Stimulated activated CD8-positive, alpha-beta memory T cell treated with anti-CD3 and anti-CD28 coated beads, Interleukin-2, amount 100 ng/mL, for 1 hour (primary cell): ENCODE results near the gene SUPT3H.
A peak's percentile ranks its signal among the peaks of the same experiment; 100 is the strongest.

ENCODE experiments used
- DNase-seq, 2 donors: peaks; one replicate each; pipeline ENCODE4 v3.0.0-alpha.2; 2020; ENCODE audit warnings: low read depth in 2 of 2

Gene SUPT3H

GRCh38 chr6:45377554-45378333 is at the start of gene SUPT3H:
SUPT3H (minus strand) TSS chr6:45377934.
- DNase-seq = peak; percentile 81 to 89

GRCh38 chr6:45426251-45426650 is 48.5 kb upstream of the SUPT3H start:
- DNase-seq = no peak

DNA sequence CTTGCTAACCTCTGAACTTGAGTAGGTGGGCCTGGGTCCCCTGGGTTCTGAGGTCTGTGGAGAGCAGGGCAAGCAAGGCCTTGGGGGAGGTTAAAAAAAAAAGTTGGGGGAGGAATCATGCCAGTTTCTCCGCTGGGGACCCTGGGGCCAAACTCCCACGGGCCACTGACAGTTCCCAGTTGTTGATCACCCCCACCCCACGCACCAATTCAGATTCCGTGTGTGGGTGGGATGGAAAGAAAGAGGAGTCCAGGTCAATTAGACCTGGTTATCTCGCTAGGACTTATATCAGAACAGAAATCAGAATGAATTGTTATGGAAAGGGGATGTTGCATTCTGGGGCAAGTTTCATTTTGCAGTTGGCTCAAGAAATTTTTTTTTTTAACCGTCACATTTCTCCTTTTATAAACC is 46.7 kb upstream of the SUPT3H start:
- no peak for DNase-seq

- DNase-seq = no peak
Observed at GRCh38 chr6:45423824-45424450, 46.2 kb upstream of the SUPT3H start.

GRCh38 chr6:45423111-45423823 is 45.5 kb upstream of the SUPT3H start:
- no peak for DNase-seq

DNA sequence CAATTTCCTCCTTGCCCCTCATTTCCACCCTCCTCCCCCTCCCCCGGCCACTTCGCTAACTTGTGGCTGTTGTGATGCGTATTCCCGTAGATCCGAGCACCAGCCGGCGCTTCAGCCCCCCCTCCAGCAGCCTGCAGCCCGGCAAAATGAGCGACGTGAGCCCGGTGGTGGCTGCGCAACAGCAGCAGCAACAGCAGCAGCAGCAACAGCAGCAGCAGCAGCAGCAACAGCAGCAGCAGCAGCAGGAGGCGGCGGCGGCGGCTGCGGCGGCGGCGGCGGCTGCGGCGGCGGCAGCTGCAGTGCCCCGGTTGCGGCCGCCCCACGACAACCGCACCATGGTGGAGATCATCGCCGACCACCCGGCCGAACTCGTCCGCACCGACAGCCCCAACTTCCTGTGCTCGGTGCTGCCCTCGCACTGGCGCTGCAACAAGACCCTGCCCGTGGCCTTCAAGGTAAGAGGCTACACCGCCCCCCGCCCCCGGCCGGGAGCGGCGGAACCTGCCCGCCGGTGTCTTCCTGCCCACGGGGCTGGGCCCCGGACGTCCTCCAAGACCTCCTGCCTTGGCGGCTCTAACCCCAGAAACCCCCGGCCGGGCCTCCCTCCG is 44.9 kb upstream of the SUPT3H start:
- peak in 1 of 2 donors; percentile 45 for DNase-seq

DNA sequence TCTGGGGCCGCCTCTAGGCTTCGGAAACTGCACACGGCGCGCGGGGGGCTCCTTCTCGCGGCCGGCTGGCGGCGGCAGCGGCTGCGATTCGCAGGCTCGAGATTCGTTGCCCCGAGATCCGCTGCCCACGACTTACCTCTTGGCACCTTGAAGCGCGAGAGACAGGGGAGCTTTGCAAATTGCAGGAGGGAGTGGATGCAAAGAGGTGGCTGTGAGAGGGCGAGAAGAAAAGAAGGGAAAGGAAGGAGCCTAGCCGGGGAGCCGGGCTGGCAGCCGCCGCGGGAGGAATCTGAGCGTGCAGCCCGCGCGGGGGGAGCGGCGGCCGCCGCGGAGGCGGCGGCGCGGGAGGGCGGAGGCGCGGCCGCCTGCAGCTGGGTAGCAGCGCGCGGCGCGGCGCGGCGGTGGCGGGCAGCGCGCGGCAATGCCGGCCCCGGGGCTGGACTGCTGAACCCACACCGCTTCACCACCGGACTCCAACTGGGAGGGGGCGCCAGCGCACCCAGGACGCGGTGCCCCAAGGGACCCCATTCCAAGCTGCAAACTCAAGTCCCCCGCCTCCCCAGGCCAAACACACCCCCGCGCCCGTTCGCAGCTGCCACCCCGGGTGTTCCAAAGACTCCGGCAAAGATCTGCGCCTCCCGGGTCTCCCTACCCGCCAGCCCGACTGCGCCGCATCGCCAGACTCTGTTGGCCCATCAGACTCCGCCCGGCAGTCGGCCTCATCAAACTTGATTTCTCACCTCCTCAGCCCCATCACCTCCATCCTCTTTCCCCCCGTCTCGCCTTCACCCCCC is 44.2 kb upstream of the SUPT3H start:
- no peak for DNase-seq

DNA sequence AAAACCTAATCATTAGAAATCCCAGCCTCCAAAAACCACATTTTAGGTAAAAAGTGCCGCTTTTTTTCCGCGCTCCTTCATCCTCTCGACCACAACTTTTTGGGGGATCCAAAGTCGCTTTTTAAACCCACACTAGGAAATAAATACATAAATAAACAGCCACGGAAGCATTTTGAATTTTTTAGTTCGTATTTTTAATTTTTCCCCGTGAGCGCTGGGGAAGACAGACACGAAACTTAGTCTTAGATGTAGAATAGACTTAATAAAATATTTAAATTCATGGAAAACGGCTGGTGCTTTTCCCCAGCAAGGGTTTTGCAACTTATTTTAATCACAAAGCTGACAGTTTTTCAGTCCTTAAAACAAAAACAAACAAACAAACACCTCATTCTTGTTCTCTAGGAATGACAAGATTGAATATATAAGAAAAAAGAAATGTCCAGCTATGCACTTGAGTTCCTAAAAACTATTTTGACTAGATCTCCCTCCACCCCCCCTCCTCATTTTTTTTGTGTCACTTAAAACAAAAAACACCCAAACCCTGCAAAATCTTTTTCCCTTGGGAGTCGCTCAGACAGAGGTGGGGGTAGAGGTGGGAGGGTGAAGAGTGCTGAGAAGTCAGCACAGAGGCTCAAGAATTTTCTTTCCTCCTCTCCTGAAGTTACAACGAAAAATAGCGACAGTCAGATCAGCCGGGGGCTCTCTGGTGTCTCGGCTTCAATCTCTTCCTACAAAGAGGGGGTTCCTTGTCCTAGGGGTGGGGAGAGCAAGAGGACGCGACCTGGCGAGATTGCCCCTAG is 43.4 kb upstream of the SUPT3H start:
- DNase-seq = no peak

- peak in 1 of 2 donors; percentile 34 for DNase-seq
Observed at GRCh38 chr6:45420083-45420908, 42.6 kb upstream of the SUPT3H start.

DNA sequence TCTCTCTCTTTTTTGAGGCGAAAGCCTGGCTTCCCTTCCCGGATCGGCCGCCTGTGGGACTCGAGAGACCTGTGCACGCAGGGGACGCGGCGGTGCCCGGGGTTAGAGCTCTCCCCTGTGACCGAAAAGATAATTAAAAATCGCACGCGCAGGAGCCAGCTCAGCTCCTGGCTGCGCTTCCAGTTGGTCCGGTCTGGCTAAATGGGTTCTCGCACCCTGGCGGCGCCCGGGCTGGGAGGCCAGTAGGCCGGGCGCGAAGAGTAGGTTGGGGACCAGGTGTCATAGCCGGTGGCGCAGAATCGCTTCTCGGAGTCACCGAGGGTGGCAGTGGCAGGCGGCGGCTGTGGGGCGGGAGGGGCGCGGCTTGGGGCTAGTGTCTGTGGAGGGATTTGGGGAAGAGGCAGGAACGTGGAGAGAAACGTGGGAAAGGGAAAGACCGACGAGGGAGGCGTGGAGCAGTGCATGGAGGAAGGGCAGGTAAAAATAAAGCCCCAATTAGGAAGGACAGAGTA is 41.9 kb upstream of the SUPT3H start:
- DNase-seq = peak in 1 of 2 donors; percentile 39

DNA sequence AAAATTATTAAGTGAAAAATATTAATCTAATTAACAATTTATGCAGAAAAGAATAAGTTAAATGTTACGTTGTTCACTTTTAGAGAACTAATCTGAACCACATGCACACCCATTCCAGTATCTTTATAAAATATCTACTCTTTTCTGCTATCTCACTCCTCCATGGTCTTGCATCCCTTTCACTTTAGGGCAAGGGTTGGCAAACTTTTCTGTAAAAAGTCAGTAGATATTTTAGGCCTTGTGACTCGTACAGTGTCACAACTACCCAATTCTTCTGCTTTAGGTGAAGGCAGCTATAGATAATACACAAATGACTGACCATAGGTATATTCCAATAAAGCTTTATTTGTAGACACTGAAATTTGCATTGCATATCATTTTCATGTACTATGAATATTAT is 39.7 kb upstream of the SUPT3H start:
- DNase-seq = no peak

- DNase-seq = no peak
Observed at GRCh38 chr6:45416700-45417099, 39.0 kb upstream of the SUPT3H start.

DNA sequence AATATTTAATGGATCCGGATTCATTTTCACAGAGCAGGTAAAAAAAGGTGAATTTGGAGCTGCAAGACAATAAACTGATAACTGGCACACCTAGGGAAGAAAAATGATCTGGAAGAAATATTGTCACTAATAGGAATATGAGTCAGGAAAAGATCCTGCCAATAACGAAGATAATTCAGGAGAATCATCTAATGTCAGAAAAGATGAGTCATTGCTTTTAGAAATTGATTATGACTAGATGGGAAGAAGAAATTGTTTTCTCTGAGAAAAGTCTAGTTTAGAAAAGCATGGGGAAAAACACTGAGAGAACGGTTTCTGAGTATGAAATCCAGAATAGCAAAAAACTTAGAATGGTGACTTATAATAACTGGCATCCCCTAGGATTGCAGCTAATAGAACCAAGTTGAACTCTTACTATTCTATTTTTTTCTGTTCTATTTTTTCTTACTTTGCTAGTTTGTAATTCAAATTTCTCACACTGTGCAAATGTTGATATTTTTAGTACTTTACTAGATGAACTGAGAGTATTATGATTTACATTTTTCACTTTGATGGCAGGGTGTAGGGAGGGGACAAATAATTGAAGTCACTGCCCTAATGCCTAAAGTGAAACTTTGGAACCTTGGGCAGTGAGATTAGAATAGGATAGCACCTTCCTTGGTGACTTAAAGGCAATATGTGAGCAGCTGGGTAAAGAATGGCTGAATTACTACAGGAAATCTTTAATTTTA is 38.2 kb upstream of the SUPT3H start:
- DNase-seq = no peak

- no peak for DNase-seq
Observed at GRCh38 chr6:45415315-45415714, 37.6 kb upstream of the SUPT3H start.

DNA sequence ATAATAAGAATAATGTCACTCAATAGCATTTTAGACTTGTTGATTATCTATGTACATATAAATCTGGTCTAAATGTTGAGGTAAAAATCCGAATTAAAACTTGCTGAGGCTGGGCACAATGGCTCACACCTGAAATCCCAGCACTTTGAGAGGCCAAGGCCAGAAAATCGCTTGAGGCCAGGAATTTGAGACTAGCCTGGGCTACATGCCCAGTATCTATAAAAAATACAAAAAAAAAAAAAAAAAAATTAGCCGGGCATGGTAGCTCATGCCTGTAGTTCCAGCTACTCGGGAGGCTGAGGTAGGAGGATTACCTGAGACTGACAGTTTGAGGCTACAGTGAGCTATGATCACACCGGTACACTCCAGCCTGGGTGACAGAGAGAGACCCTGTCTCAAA is 34.2 kb upstream of the SUPT3H start:
- no peak for DNase-seq

DNA sequence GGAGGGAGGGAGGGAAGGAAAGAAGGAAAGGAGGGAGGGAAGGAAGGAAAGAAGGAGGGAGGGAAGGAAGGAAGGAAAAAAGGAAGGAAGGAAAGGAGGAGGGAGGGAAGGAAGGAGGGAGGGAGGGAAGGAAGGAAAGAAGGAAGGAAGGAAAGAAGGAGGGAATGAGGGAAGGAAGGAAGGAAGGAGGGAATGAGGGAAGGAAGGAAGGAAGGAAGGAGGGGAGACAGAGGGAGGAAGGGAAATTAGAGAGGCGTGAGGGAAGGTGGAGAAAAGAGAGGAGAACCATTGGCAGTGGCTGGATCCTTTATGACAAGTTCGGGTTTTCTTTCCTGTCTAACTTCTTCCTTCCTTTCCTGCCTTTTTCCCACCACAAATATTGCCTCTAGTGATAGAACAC is 22.3 kb upstream of the SUPT3H start:
- DNase-seq = no peak

DNA sequence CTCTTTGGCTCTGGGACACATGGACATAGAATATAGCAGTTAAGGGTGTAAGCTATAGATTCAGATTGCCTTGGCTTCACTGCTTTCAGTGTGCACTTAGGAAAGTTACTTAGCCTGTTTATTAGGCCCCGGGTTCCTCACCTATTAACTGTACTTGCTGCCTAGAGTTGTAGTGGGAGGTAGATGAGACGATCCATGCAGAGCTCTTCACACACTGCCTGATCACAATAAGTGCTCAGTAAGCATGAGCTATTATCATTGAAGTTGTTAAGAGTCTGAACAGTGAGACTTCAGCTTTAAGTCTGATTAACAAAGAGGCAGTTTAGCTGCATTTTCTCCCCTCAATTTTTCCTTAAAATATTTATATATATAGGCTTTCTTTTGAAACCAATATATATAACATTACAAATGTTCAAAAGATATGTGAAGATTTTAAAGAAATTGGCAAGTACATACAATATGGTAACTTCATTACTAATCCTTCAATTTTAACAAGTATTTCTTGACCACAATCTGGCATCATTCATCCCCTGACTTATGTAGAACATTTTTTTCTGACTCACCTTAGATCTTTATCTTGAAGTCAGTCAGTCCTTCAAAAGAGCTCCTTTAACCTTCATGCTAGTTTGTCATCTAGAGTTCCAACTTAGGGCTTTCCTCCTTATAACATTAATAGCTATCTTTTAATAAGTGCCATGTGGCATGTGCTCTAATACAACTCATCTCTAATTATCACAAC is 20.5 kb upstream of the SUPT3H start:
- DNase-seq = no peak

DNA sequence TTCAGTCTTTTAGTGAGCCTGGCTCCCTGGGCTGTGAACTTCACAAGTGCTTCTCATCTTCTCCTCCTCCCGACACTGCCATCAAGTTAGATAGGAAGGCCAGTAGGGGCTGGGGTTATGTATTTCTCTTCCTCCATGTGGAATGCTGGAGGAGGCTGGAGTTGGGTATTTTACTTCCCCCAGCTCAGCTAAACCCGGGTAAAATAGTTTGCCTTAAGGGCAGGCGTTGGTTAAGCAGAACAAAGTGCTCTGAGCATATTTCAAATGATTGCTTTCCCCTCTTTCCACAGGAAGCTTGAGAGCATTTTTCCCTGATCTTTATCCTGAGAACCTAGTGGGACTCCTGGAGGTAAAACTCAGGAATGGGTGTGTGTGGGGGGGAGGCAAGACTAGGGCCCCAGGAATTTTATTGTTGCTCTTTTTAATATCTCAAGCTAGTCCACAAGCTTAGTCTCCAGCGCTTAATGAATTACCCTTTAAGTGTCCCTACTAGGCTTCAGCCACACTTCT is 16.9 kb upstream of the SUPT3H start:
- no peak for DNase-seq
